ENCODE measurements around the gene SND1.

Gene SND1

DNA sequence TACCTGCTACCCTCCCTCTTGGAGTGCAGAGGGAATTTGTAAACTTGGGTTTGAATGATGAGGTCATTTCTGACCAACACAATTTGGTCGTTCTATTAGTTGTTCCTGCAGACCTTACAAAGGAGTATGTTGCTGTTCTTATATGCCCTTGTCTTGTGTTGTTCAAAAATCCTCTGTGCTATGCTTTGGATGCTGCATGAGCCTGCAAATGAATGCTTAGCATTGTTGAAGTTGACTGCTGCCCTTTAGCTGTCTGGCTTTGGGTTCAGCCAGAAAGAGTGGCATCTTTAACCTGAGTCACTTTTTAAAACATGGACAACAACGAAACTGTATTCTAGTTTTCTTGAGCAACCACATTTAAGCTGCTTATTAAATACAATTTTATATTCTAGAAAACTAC, 80.3 kb downstream of the SND1 start:
- no peak for DNase-seq

DNA sequence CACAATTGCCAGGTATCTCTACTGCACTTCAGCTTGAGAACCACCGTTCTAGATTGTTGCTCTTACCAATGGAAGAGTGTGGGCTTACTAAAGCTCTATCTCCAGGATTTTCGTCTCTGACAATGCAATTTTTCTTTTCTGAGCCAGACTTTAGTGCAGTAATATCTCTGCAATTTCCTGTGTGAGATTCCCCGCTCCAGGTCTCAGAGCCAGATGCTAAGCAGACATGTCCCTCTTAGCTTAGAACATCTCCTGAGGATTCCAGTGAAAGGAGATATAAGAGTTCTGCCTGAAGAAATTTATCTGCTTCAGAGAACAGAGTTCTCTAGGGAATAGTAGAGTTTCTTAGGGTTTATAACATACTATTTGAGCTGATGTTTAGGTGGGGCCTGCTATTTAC, 82.0 kb downstream of the SND1 start:
- no peak for DNase-seq

- DNase-seq = no peak
These were observed 84.5 kb downstream of the SND1 start for GRCh38 chr7:127736511-127736910.

DNA sequence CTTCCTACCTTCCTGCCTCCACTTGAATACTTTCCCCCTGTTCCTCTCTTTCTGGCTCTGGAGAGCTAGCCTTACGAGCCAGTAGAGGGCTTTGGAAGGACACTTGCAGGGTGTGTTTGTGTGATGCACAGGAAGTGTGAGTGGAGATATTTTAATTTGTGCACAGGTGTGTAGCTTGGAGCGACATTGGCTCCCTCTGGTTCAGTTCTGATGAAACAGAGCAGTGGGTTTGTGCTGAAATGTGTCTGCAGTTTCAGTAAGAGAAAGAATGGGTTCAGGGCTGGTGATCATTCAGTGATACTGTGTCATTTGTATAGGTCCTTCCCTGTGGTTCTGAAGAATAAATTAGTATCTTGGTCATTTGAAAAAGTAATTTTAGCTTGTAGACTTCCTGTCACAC, 86.9 kb downstream of the SND1 start:
- DNase-seq = no peak

GRCh38 chr7:127741764-127742375, 89.9 kb downstream of the SND1 start:
- no peak for DNase-seq

GRCh38 chr7:127745445-127745844, 93.5 kb downstream of the SND1 start:
- no peak for DNase-seq

- DNase-seq = no peak
These were observed 99.1 kb downstream of the SND1 start for GRCh38 chr7:127751062-127751461.

- no peak for DNase-seq
These were observed 99.8 kb downstream of the SND1 start for GRCh38 chr7:127751490-127752448.

DNA sequence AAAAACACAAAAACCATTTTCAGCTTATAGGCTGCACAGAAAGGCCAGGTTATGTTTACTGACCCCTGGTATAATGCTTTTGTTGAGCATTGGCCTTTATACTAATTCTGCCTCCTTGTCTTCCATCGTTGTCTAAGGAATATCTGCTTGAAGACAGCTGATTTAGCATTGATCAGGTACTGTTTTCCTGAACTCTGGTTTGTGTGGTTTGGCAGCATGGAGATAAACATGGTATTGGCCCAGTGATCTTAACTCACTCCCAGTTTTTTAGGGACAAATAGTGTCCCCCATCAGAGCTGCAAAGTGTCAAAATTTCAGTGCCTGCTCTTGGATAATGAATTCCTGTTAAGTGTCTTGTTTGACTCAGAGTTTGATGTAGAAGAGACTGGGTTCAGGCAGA, 100.8 kb downstream of the SND1 start:
- no peak for DNase-seq

DNA sequence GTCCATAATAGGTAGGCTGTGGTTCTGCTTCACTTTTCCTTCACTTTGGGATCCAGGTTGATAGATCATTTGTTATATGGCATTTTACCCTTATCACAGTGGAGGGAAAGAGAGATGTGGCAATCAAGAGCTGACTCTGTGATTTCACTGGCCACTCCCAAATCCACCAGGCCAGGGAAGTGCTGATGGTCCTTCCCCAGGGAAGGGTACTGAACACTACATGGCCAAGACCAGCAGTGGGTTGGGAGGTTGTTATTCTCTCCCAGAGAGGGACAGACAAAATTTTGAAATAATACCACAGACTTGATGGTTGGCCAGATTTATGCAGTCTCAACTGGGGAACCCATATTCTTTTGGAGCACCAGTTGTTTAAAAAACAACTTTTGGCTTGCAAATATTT, 102.5 kb downstream of the SND1 start:
- no peak for DNase-seq

- peak; percentile 74 for DNase-seq
These were observed 103.5 kb downstream of the SND1 start for GRCh38 chr7:127755521-127755920.

DNA sequence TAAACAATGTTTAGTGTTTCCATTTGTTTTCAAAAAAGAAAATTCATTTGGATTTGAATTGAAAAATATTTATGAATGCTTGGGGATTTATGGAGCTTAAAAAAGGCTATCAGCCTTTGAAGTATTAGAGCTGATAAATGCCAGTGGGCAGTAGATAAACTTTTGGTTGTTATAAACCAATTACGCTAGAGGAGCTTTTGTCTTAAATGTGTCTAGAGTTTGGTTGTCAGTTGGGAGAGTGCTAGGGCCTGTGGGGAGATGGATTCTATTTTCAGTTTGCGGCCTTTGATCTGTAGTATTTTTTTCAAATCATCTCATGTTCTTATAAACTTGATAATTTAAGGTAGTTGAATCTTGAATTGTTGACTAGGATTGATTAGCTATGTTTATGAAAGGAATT, 104.0 kb downstream of the SND1 start:
- DNase-seq = peak; percentile 67

- no peak for DNase-seq
These were observed 106.1 kb downstream of the SND1 start for GRCh38 chr7:127758105-127758504.

GRCh38 chr7:127758845-127759244, 106.9 kb downstream of the SND1 start:
- no peak for DNase-seq

GRCh38 chr7:127759945-127760421, 108.0 kb downstream of the SND1 start:
- no peak for DNase-seq

DNA sequence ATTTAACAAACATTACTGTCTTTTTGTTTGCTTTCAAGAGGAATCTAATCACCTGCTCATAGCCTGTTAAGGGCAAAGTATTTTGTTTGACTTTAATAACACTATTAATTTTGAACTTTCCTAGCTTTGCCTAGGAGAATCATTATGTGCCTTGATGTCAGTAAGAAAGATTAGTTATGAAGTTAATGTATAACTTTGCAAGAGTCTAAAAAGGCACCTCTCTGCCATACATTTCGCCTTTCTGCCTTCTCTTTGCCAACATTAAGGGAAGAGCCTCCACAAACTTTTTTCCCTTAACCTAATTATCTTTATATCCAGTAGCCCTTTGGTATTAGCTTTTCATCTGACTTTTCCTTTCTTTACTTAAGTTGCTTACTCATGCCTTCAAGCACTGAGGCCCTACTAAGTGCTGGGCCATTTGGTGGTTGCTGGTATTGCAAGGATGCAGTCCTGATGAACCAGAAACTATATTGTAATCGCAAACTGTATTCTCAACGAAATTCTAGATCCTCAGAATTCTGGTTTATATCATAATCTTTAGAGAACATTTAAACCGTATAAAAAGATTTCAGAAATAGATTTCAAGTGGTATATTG, 108.5 kb downstream of the SND1 start:
- DNase-seq = no peak

DNA sequence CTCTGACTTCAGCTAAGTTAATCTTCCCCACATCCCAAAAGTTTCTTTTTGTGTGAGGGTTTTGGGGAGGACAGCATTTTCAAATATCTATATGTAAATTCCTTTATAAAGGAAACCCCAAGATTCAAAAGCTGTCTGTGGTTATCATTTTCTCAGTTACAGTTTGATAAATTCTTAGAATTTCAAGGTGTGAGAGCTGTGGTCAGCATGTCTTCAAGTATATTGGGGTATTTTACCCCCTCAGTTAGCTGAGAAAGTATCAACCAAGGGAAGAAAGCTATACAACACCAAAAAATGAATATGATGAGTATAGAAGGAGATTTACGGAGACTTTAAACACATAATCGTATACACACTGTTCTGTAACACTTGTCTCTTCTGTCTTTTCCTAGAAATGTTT, 109.2 kb downstream of the SND1 start:
- DNase-seq = no peak

DNA sequence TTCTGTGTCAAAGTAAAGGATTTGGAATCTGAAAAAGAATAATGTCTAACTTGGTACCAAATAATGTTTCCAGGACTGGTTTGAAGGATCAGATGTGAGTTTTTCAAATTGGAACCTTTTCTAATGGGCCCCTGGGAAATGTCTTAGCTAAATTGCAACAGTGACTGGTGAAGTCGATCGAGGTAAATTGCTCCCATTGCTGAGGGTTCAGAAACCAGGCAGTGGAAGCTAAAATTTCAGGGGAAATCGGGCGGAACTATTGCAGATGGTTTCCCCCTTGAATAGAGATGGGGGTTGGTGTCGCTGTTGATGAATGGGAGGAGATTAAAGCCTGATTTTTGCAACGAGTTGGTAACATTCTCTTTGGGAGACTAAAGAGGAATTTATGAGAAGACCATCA, 112.7 kb downstream of the SND1 start:
- DNase-seq = no peak

DNA sequence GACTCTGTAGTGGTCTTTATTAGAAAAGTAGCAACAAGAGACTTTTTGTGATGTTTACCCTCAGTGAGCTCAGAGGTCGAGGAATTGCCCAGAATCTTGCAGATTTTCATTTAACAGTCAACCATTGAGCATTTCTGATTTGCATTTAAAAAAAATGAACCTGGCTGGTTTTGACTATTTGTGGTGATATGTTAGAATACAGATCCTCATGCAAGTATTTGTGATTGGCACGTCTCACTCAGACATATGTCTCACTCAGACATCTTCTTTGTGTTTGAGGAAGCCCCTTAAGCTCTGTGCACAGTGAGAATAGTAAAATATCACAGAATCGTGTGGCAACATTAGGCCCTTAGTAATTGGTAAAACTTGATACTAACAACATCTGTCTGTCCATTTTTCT, 113.2 kb downstream of the SND1 start:
- no peak for DNase-seq

GRCh38 chr7:127766831-127767459, 115.0 kb downstream of the SND1 start:
- DNase-seq = no peak

GRCh38 chr7:127768241-127768640, 116.2 kb downstream of the SND1 start:
- DNase-seq = peak; percentile 37

DNA sequence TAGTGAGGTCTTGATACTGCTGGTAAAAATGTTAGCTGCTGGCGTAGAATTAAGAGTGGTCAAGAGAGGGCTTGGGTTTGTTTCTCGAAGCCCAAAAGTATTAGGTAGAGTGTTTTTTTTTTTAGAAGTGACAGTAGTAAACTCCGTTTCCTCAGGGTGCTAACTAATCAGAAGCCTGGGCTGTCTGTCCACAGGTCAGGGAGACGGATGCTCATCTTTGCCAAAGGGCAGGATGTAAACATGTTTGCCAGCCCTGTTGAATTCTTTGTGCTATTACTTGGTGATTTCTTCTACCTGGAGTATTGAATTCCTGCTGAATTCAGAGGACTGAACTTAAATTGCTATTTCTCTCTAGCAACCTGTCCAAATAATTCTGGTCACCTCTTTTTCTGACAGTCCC, 117.1 kb downstream of the SND1 start:
- DNase-seq = no peak

DNA sequence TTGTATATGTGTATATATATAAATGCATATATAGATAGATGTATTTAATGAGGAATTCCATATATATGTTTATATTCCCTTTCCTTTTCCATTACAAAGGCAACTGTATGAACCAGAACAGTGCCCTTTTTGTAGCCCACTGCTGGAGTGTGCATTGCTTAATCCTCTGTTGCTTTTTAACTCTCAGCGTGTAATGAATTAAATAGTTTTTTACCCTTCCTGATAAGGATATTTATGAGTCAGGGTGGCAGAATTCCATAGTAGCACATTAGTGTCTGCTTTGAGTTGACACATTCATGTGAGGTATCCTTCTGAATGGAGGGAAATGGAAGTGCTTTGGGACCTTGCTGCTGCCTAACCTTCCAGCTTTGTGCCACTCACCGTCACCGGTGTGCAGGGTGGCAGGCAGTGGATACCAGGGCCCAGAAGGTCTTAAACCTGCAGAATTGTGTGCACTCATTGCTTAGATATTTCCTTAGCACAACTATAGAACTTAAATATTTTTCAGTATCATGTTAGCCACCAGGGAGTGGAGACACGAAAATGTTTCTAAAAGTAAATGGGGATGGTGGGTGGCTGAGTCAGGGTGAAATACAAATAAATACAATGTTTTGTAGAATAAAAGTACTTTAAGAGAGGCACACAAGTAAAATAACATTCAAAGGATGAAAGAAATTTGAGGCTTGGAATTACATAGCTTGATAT, 117.9 kb downstream of the SND1 start:
- DNase-seq = no peak

Data from NCI-H82 (cell line).